GM21619 (cell line): ENCODE results near the gene EDA.

Source experiments
- ATAC-seq: cut with Tn5 transposase; IDR thresholded peaks from one replicate; pipeline ENCODE4 v1.9.1; 2021; ENCODE audit not compliant: unreplicated experiment

EDA gene

DNA sequence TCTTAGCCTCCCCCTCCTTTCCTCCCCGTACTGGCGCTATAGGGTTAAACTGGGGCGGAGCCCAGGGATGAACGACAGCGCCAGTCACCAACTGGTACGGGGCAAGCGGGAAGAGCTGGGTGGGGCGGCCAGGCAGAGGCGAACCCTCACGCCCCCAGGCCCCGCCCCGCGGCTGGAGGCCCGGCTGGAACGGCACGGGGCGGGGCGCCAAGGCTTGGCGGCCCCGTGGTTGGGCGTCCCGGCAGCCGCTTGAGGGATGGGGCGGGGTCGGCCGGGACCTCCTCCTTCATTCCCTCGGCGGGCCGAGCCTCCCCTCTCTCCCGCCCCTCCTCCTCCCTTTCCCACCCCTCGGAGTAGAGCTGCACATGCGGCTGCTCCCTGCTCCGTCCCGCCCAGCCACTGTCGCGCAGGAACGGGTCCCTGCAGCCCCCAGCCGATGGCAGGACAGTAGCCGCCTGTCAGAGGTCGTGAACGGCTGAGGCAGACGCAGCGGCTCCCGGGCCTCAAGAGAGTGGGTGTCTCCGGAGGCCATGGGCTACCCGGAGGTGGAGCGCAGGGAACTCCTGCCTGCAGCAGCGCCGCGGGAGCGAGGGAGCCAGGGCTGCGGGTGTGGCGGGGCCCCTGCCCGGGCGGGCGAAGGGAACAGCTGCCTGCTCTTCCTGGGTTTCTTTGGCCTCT, at the start of gene EDA:
Gene EDA (plus strand): TSS at position 335 of the 678 bp plus-strand sequence.
- peak; percentile 83 for ATAC-seq

DNA sequence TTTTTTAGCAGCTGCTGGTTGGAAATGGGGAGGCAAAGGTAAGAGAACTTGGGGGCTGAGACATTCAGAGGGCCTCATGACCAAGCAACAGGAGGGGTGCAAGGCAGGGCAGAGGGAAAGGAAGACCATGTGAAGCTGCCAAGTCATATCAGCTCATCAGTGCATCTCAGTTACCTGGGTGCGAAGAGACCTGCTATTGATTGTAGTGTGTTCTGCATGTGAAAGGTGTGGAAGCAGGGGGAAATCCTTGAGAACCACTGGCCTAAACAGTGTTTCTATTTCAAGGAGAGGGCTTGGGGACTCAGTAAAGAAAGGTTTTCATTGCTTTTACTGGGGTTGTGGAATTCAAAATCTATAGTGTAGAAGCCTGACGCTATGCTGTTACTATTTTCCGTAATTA, 47.1 kb upstream of the EDA start:
- ATAC-seq, result no peak

GRCh38 chrX:69597399-69597798, 18.5 kb upstream of the EDA start:
- ATAC-seq, result no peak

- ATAC-seq, result no peak
These were observed 15.7 kb upstream of the EDA start for GRCh38 chrX:69600182-69600581.

- ATAC-seq, result no peak
These were observed 12.2 kb upstream of the EDA start for GRCh38 chrX:69603566-69604194.

DNA sequence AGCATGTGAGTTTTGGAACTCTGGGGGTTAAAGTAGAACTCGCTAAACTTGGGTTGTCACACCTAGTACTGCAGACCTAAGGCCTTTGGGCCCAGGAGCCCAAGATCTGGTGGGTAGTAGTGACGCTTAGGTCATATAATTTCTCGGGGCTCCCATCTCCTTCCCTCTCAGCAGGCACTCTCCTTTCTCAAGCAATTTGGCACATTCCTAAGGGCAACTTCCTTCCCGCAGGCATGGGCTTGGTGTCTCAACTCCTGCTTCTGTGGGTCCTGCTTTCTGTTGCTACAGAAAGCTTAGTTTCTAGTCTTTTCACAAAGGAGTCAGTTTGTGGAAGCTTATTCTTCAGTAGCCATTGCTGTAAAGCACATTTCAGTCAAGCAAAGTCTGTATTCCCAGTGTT, 10.4 kb upstream of the EDA start:
- no peak for ATAC-seq

DNA sequence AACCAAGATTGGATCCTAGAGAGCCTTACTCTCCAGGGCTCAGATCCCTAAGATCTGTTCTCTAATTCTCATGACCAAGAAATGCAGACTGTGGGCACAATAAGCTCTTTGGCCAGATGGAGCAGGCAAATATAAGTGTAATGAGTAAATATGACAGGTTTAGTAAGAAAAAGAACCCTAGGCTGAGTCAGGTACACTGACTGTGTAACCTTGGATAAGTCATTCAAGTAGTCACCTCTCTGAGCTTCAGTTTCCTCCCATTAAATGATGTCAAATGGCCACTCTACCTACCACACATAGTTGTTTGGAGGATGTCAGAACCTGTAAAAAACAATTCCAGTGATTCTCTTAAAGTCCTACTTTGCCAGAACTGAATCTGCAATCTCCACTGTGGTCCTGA, 8.3 kb upstream of the EDA start:
- no peak for ATAC-seq

GRCh38 chrX:69613946-69614345, 2.0 kb upstream of the EDA start:
- ATAC-seq, result no peak

- no peak for ATAC-seq
These were observed 1.0 kb upstream of the EDA start for GRCh38 chrX:69614886-69615285.

- ATAC-seq, result no peak
These were observed 571 bp upstream of the EDA start for GRCh38 chrX:69615342-69615741.

DNA sequence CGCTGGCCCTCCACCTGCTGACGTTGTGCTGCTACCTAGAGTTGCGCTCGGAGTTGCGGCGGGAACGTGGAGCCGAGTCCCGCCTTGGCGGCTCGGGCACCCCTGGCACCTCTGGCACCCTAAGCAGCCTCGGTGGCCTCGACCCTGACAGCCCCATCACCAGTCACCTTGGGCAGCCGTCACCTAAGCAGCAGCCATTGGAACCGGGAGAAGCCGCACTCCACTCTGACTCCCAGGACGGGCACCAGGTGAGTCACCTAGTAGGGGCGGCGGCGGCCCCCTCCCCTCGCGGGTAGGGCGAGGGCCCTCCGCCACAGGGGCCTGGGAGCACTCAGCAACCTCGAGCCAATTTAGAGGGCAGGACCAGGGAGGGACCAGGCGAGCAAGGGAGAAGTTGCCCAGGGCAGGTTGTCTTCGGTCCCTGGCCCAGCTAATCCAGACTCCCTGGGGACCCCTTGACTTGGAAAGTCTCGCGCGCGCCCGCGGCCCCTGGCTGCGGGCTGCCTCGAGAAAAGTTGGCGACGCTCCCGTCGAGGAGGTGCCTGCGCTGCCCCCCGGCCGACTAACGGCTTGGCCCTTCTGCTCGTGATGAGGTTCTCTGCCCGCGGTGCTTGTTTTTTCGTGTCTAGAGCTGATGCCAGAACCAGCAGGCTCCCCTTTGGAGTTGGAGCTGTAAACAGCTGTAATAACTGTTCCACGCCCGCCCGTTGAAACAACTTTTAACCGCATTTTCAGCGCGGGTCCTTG, 717 bp downstream of the EDA start:
- ATAC-seq, result no peak

DNA sequence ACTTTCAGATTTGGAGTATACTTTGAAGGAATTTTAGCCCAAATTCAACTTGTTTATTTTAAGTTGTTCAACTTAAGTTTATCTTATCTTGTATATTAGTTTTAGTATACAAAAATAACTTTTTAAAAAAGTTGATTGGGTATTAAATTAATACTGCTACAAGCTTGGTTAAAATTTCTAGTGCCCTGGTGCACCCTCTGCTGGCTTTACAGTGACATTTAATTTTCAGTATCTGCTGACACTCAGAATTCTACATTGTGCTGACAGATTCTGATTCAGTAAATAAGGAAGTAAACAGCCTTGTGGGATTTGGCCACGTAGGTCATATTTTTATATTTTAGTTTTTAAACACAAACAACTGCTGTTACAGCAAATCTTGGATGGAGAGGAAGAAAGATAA, 2.9 kb downstream of the EDA start:
- ATAC-seq, result no peak

DNA sequence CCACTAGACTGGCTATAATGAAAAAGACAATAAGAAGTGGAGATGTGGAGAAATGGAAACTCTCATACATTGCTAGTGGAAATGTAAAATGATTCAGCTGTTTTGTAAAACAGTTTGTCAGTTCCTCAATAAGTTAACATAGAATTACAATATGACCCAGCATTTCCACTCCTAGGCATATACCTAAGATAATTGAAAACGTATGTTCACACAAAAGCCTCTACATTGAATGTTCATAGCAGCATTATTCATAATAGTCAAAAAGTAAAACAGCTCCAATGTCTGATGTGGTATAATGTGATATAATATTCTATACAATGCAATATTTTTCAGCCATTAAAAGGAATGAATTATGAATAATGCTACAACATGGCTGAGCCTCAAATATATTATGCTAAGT, 10.2 kb downstream of the EDA start:
- ATAC-seq, result no peak

GRCh38 chrX:69627744-69628143, 11.8 kb downstream of the EDA start:
- ATAC-seq, result no peak

GRCh38 chrX:69630147-69630546, 14.2 kb downstream of the EDA start:
- ATAC-seq, result no peak

- ATAC-seq, result no peak
These were observed 48.8 kb downstream of the EDA start for GRCh38 chrX:69664693-69665092.

- ATAC-seq, result no peak
These were observed 54.2 kb downstream of the EDA start for GRCh38 chrX:69670001-69670555.

- ATAC-seq, result no peak
These were observed 59.0 kb downstream of the EDA start for GRCh38 chrX:69674891-69675290.

- no peak for ATAC-seq
These were observed 89.9 kb downstream of the EDA start for GRCh38 chrX:69705818-69706217.

DNA sequence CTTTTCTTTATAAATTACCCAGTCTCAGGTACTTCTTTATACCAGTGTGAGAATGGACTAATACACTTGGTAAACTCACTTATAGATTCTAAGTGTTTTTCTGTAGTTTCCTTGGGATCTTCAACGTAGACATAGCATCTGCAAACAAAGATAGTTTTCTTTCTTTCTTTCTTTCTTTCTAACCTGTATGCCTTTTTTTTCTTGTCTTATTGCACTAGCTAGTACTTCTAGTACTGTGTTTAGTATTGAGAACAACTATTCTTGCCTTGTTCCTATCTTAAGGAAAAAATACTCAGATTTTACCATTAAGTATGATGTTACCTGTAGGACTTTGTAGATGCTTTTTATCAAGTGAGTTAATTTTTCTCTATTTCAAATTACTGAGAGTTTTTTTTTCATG, 102.2 kb downstream of the EDA start:
- no peak for ATAC-seq

DNA sequence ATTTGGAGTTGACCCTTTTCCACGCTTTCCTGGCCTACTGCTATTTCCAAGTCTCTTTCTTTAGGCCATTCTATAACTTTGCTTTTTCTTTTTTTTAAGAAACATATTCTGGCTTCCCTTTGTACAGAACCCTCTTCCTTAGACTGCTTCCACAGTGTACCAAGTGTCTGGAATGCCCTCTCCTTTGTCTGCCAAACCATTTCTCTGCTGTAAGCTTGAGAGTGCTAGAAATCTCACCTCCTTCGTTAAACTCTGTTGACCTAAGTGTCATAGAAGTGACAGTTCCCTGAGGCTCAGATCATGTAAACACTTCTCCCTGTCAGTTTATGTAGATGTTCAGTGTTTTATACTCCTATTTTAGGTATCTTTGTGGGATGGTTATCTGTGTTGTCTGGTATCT, 108.4 kb downstream of the EDA start:
- no peak for ATAC-seq

DNA sequence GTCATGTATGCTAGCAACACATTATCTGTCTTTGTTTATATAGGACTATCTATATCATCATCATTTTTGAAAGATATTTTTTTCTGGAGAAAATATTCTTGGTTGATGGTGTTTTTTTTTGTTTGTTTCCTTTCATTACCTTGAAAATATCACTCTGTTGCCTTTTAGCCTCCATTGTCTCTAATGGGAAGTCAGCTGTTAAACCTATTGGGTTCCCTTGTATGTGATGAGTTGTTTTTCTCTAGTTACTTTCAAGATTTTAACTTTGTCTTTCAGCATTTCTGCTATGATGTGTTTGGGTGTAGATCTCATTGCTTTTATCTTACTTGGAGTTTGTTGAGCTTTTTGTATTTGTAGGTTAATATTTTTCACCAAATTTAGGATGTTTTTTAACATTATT, 124.4 kb downstream of the EDA start:
- ATAC-seq, result no peak
